ENCODE measurements around the gene C2CD3. TPM values are rescaled to one million over a fixed set of nuclear protein-coding genes. Genes with fewer than 3 reads are reported as not detected.
A peak's percentile ranks its signal among the peaks of the same experiment; 100 is the strongest.

C2CD3 gene
- total and polyA plus RNA-seq, 2 donors (not counting 1 experiment from before 2014, with no cell fraction given), result 5.8 to 8.3 TPM

GRCh38 chr11:74024261-74025029 lies 146.4 kb downstream of the C2CD3 start:
- no peaks in the 10 kb centered on the region for H3K9me3 ChIP-seq (ENCODE audit: control insufficient read depth, insufficient read depth, low read depth, low read length)
- no peak overlapping the region for H3K4me2 ChIP-seq (ENCODE audit: extremely low read depth, insufficient read depth, low read length)
- DNase-seq (ENCODE audit: low read depth in 2 of 2), result peak; percentile 73 to 95
- H3K36me3 ChIP-seq (ENCODE audit: control insufficient read depth, insufficient read depth, low read length), result no peaks in the 10 kb centered on the region
- no peak overlapping the region for H2AFZ ChIP-seq (ENCODE audit: low read length)
- no peak overlapping the region for H3K9ac ChIP-seq (ENCODE audit: insufficient read depth, low read length)
- H3K79me2 ChIP-seq (ENCODE audit: control insufficient read depth, insufficient read depth, low read length), result no peaks in the 10 kb centered on the region
- TF ChIP-seq EZH2 (IDR thresholded peaks at IDR 0.05; ENCODE audit: low read length, missing control alignments) (no peak), CTCF (conservative IDR thresholded peaks at IDR 0.05 in 1 of 2, IDR thresholded peaks at IDR 0.05 in 1 of 2; ENCODE audit: low read depth in 1 of 2, low read length in 2 of 2) (no peak)
- H3K4me3 ChIP-seq (replicated peaks in 1 of 4; ENCODE audit: control extremely low read depth in 1 of 4, insufficient read depth in 1 of 4, low read depth in 3 of 4, low read length in 4 of 4), result no peak overlapping the region
- H3K4me1 ChIP-seq (ENCODE audit: control insufficient read depth, extremely low read depth, insufficient read depth, low read length), result peaks cover 18% of the 10 kb centered on the region
- H3K27me3 ChIP-seq (ENCODE audit: control insufficient read depth, insufficient read depth, low read length), result no peaks in the 10 kb centered on the region
- H4K20me1 ChIP-seq (ENCODE audit: control insufficient read depth, extremely low read depth, insufficient read depth, low read length), result no peaks in the 10 kb centered on the region
- H3K27ac ChIP-seq (ENCODE audit: insufficient read depth, low read length), result peak overlapping the region; percentile 52

- Histone ChIP-seq H3K27me3 (ENCODE audit: control insufficient read depth, insufficient read depth, low read length) (no peaks in the 10 kb centered on the region), H3K36me3 (ENCODE audit: control insufficient read depth, insufficient read depth, low read length) (no peaks in the 10 kb centered on the region), H4K20me1 (ENCODE audit: control insufficient read depth, extremely low read depth, insufficient read depth, low read length) (no peaks in the 10 kb centered on the region), H2AFZ (ENCODE audit: low read length) (no peak overlapping the region), H3K27ac (ENCODE audit: insufficient read depth, low read length) (no peak overlapping the region), H3K9me3 (ENCODE audit: control insufficient read depth, insufficient read depth, low read depth, low read length) (no peaks in the 10 kb centered on the region), H3K4me1 (ENCODE audit: control insufficient read depth, extremely low read depth, insufficient read depth, low read length) (peaks cover 26% of the 10 kb centered on the region), H3K79me2 (ENCODE audit: control insufficient read depth, insufficient read depth, low read length) (no peaks in the 10 kb centered on the region), H3K4me2 (ENCODE audit: extremely low read depth, insufficient read depth, low read length) (no peak overlapping the region), H3K4me3 (replicated peaks in 1 of 4; ENCODE audit: control extremely low read depth in 1 of 4, insufficient read depth in 1 of 4, low read depth in 3 of 4, low read length in 4 of 4) (no peak overlapping the region), H3K9ac (ENCODE audit: insufficient read depth, low read length) (no peak overlapping the region)
- TF ChIP-seq CTCF (conservative IDR thresholded peaks at IDR 0.05 in 1 of 2, IDR thresholded peaks at IDR 0.05 in 1 of 2; ENCODE audit: low read depth in 1 of 2, low read length in 2 of 2) (no peak), EZH2 (IDR thresholded peaks at IDR 0.05; ENCODE audit: low read length, missing control alignments) (no peak)
- DNase-seq (ENCODE audit: low read depth in 2 of 2), result no peak
Measured at GRCh38 chr11:74023276-74023675, 147.5 kb downstream of the C2CD3 start.

- H3K4me1 ChIP-seq (ENCODE audit: control insufficient read depth, extremely low read depth, insufficient read depth, low read length), result peaks cover 29% of the 10 kb centered on the region
- no peaks in the 10 kb centered on the region for H3K36me3 ChIP-seq (ENCODE audit: control insufficient read depth, insufficient read depth, low read length)
- no peaks in the 10 kb centered on the region for H3K9me3 ChIP-seq (ENCODE audit: control insufficient read depth, insufficient read depth, low read depth, low read length)
- no peak overlapping the region for H3K4me3 ChIP-seq (replicated peaks in 1 of 4; ENCODE audit: control extremely low read depth in 1 of 4, insufficient read depth in 1 of 4, low read depth in 3 of 4, low read length in 4 of 4)
- H3K79me2 ChIP-seq (ENCODE audit: control insufficient read depth, insufficient read depth, low read length), result no peaks in the 10 kb centered on the region
- H2AFZ ChIP-seq (ENCODE audit: low read length), result no peak overlapping the region
- TF ChIP-seq EZH2 (IDR thresholded peaks at IDR 0.05; ENCODE audit: low read length, missing control alignments) (no peak), CTCF (conservative IDR thresholded peaks at IDR 0.05 in 1 of 2, IDR thresholded peaks at IDR 0.05 in 1 of 2; ENCODE audit: low read depth in 1 of 2, low read length in 2 of 2) (no peak)
- no peaks in the 10 kb centered on the region for H4K20me1 ChIP-seq (ENCODE audit: control insufficient read depth, extremely low read depth, insufficient read depth, low read length)
- no peak overlapping the region for H3K4me2 ChIP-seq (ENCODE audit: extremely low read depth, insufficient read depth, low read length)
- H3K9ac ChIP-seq (ENCODE audit: insufficient read depth, low read length), result no peak overlapping the region
- no peaks in the 10 kb centered on the region for H3K27me3 ChIP-seq (ENCODE audit: control insufficient read depth, insufficient read depth, low read length)
- H3K27ac ChIP-seq (ENCODE audit: insufficient read depth, low read length), result no peak overlapping the region
- DNase-seq (ENCODE audit: low read depth in 2 of 2), result no peak
Measured at GRCh38 chr11:74022546-74022945, 148.3 kb downstream of the C2CD3 start.
